ENCODE data around the gene HPN. TPM values are rescaled to one million over a fixed set of nuclear protein-coding genes. Genes with fewer than 3 reads are reported as not detected.

Gene HPN
- total and polyA plus RNA-seq, 2 of the 13 experiments (the other 11 are each of a cell fraction or from before 2014, with no cell fraction given): 46.7 to 261 TPM

- TF ChIP-seq CBX5 (CRISPR knock-in tag; IDR thresholded peaks at IDR 0.05; ENCODE audit: borderline replicate concordance) (0 out of 2 replicates have a peak, but pooled peaks have one; percentile 8), ZSCAN9 (CRISPR knock-in tag; IDR thresholded peaks at IDR 0.05; ENCODE audit: borderline replicate concordance) (0 out of 2 replicates have a peak, but pooled peaks have one; percentile 20), CBX1 (IDR thresholded peaks at IDR 0.05; ENCODE audit: low read depth) (no peak), YEATS4 (CRISPR knock-in tag; IDR thresholded peaks at IDR 0.05; ENCODE audit: borderline replicate concordance) (no peak; the same call in 1 of the 2 replicates), RAD51 (IDR thresholded peaks at IDR 0.05; ENCODE audit: borderline replicate concordance) (no peak), ESRRA (CRISPR knock-in tag; IDR thresholded peaks at IDR 0.05; ENCODE audit: low read depth) (no peak), CERS6 (CRISPR knock-in tag; IDR thresholded peaks at IDR 0.05) (no peak), ETS1 (CRISPR knock-in tag; IDR thresholded peaks at IDR 0.05) (no peak), SMARCC2 (IDR thresholded peaks at IDR 0.05) (no peak)
- TF ChIP-seq, protein P1, sequence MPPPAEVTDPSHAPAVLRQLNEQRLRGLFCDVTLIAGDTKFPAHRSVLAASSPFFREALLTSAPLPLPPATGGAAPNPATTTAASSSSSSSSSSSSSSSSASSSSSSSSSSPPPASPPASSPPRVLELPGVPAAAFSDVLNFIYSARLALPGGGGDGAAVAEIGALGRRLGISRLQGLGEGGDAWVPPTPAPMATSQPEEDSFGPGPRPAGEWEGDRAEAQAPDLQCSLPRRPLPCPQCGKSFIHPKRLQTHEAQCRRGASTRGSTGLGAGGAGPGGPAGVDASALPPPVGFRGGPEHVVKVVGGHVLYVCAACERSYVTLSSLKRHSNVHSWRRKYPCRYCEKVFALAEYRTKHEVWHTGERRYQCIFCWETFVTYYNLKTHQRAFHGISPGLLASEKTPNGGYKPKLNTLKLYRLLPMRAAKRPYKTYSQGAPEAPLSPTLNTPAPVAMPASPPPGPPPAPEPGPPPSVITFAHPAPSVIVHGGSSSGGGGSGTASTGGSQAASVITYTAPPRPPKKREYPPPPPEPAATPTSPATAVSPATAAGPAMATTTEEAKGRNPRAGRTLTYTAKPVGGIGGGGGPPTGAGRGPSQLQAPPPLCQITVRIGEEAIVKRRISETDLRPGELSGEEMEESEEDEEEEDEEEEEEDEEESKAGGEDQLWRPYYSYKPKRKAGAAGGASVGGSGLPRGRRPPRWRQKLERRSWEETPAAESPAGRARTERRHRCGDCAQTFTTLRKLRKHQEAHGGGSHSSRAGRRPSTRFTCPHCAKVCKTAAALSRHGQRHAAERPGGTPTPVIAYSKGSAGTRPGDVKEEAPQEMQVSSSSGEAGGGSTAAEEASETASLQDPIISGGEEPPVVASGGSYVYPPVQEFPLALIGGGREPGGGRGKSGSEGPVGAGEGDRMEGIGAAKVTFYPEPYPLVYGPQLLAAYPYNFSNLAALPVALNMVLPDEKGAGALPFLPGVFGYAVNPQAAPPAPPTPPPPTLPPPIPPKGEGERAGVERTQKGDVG (CRISPR knock-in tag; IDR thresholded peaks at IDR 0.05; ENCODE audit: borderline replicate concordance): no peak
- TF ChIP-seq, protein P2, sequence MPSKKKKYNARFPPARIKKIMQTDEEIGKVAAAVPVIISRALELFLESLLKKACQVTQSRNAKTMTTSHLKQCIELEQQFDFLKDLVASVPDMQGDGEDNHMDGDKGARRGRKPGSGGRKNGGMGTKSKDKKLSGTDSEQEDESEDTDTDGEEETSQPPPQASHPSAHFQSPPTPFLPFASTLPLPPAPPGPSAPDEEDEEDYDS (CRISPR knock-in tag; IDR thresholded peaks at IDR 0.05): no peak
- TF ChIP-seq, protein P3, sequence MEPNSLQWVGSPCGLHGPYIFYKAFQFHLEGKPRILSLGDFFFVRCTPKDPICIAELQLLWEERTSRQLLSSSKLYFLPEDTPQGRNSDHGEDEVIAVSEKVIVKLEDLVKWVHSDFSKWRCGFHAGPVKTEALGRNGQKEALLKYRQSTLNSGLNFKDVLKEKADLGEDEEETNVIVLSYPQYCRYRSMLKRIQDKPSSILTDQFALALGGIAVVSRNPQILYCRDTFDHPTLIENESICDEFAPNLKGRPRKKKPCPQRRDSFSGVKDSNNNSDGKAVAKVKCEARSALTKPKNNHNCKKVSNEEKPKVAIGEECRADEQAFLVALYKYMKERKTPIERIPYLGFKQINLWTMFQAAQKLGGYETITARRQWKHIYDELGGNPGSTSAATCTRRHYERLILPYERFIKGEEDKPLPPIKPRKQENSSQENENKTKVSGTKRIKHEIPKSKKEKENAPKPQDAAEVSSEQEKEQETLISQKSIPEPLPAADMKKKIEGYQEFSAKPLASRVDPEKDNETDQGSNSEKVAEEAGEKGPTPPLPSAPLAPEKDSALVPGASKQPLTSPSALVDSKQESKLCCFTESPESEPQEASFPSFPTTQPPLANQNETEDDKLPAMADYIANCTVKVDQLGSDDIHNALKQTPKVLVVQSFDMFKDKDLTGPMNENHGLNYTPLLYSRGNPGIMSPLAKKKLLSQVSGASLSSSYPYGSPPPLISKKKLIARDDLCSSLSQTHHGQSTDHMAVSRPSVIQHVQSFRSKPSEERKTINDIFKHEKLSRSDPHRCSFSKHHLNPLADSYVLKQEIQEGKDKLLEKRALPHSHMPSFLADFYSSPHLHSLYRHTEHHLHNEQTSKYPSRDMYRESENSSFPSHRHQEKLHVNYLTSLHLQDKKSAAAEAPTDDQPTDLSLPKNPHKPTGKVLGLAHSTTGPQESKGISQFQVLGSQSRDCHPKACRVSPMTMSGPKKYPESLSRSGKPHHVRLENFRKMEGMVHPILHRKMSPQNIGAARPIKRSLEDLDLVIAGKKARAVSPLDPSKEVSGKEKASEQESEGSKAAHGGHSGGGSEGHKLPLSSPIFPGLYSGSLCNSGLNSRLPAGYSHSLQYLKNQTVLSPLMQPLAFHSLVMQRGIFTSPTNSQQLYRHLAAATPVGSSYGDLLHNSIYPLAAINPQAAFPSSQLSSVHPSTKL (CRISPR knock-in tag; IDR thresholded peaks at IDR 0.05): 0 out of 2 replicates have a peak, but pooled peaks have one; percentile 12
- TF ChIP-seq, protein P4, sequence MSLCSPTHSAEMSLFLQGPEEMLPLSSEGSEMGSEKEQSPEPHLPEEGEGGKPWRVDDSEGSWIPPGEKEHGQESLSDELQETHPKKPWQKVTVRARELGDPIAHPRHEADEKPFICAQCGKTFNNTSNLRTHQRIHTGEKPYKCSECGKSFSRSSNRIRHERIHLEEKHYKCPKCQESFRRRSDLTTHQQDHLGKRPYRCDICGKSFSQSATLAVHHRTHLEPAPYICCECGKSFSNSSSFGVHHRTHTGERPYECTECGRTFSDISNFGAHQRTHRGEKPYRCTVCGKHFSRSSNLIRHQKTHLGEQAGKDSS (CRISPR knock-in tag; IDR thresholded peaks at IDR 0.05; ENCODE audit: borderline replicate concordance, low read depth): 0 out of 2 replicates have a peak, but pooled peaks have one; percentile 31
Observed at GRCh38 chr19:35000647-35001501, 40.6 kb upstream of the HPN start (continued).
